Upper lobe of right lung (tissue), 1 donor: ENCODE results near the gene SNX30. TPM values are rescaled to one million over a fixed set of nuclear protein-coding genes. Genes with fewer than 3 reads are reported as not detected.

Source experiments
- ATAC-seq: fragments of 200-7000 bp; cut with Tn5 transposase; one replicate; pipeline ENCODE4 v1.9.1; 2020; ENCODE audit warnings: mild to moderate bottlenecking, moderate library complexity
- DNase-seq: peaks from one replicate; pipeline ENCODE4 v3.0.0-alpha.2; 2020
- H3K27ac ChIP-seq: fragments of 200-600 bp; one replicate; pipeline ENCODE4 v1.8.0; 2022
- H3K27me3 ChIP-seq: fragments of 200-600 bp; one replicate; pipeline ENCODE4 v1.8.0; 2022; ENCODE audit warnings: mild to moderate bottlenecking
- H3K36me3 ChIP-seq: fragments of 200-600 bp; one replicate; pipeline ENCODE4 v1.8.0; 2022
- H3K4me1 ChIP-seq: fragments of 200-600 bp; one replicate; pipeline ENCODE4 v1.8.0; 2022
- H3K4me3 ChIP-seq: fragments of 200-600 bp; one replicate; pipeline ENCODE4 v1.8.0; 2022; ENCODE audit warnings: mild to moderate bottlenecking
- H3K9me3 ChIP-seq: fragments of 200-600 bp; one replicate; pipeline ENCODE4 v1.8.0; 2022
- CTCF ChIP-seq: fragments of 200-600 bp; IDR thresholded peaks from one replicate; pipeline ENCODE4 v1.8.0; 2022; ENCODE audit warnings: antibody characterized with exemption
- intact Hi-C: fragments of 100-400 bp; cut with DNase I; formaldehyde crosslinking; loops from one replicate; pipeline ENCODE4 v1.11.0; 2022
- total RNA-seq: library from RNA; stranded (reverse); fragmentation: NEBNext Ultra II Directional; extraction: Animal tissue kit (Norgen Biotek cat#: 25700); gene quantifications from one replicate; pipeline ENCODE4 v1.2.1, GENCODE V29; 2021
- donor health status: DM: no; HTN: yes; CAD: no; lungs with severe emphysema.

SNX30 gene
- total RNA-seq, 1 donor from 2014 or later = 76.3 TPM

- intact Hi-C loops = no loop called here
- ATAC-seq = peak; percentile 52
Measured at GRCh38 chr9:112810696-112811490, 60.3 kb downstream of the SNX30 start.

GRCh38 chr9:112811518-112811917, 61.0 kb downstream of the SNX30 start:
- no peak for DNase-seq
- Histone ChIP-seq H3K4me3 (no peak overlapping the region), H3K36me3 (peaks cover 8% of the 10 kb centered on the region), H3K27me3 (no peaks in the 10 kb centered on the region), H3K4me1 (peaks cover 27% of the 10 kb centered on the region), H3K27ac (no peak overlapping the region), H3K9me3 (no peaks in the 10 kb centered on the region)
- intact Hi-C loops = no loop called here
- no peak for TF ChIP-seq CTCF
- ATAC-seq = no peak

More at GRCh38 chr9:112810696-112811490, 60.3 kb downstream of the SNX30 start:
- Histone ChIP-seq H3K4me1 (peaks cover 23% of the 10 kb centered on the region), H3K9me3 (no peaks in the 10 kb centered on the region), H3K4me3 (no peak overlapping the region), H3K27me3 (no peaks in the 10 kb centered on the region), H3K27ac (peak overlapping the region; percentile 59), H3K36me3 (peaks cover 8% of the 10 kb centered on the region)
- no peak for TF ChIP-seq CTCF
- no peak for DNase-seq

GRCh38 chr9:112815868-112816267, 65.3 kb downstream of the SNX30 start:
- ATAC-seq = no peak
- TF ChIP-seq CTCF = no peak
- intact Hi-C loops = no loop called here

GRCh38 chr9:112817860-112818203, 67.3 kb downstream of the SNX30 start:
- no peak for ATAC-seq
- Histone ChIP-seq H3K9me3 (no peaks in the 10 kb centered on the region), H3K27ac (peak overlapping the region; percentile 51), H3K36me3 (peaks cover 13% of the 10 kb centered on the region), H3K4me3 (no peak overlapping the region), H3K27me3 (no peaks in the 10 kb centered on the region), H3K4me1 (peaks cover 33% of the 10 kb centered on the region)
- TF ChIP-seq CTCF = no peak
- intact Hi-C loops = no loop called here
- no peak for DNase-seq

More at GRCh38 chr9:112815868-112816267, 65.3 kb downstream of the SNX30 start:
- no peak overlapping the region for H3K4me3 ChIP-seq
- DNase-seq = no peak
- H3K9me3 ChIP-seq = no peaks in the 10 kb centered on the region
- H3K27ac ChIP-seq = no peak overlapping the region
- peaks cover 13% of the 10 kb centered on the region for H3K36me3 ChIP-seq
- peaks cover 33% of the 10 kb centered on the region for H3K4me1 ChIP-seq
- no peaks in the 10 kb centered on the region for H3K27me3 ChIP-seq

- no peaks in the 10 kb centered on the region for H3K9me3 ChIP-seq
- H3K27me3 ChIP-seq = no peaks in the 10 kb centered on the region
- no peak overlapping the region for H3K4me3 ChIP-seq
- no peak overlapping the region for H3K27ac ChIP-seq
- TF ChIP-seq CTCF = peak; percentile 67
- H3K36me3 ChIP-seq = peaks cover 13% of the 10 kb centered on the region
- peaks cover 33% of the 10 kb centered on the region for H3K4me1 ChIP-seq
- intact Hi-C loops = no loop called here
- DNase-seq (no peak), ATAC-seq (peak; percentile 95)
Measured at GRCh38 chr9:112819635-112820496, 69.3 kb downstream of the SNX30 start.
